ENCODE data around the gene FARSA. TPM values are rescaled to one million over a fixed set of nuclear protein-coding genes. Genes with fewer than 3 reads are reported as not detected.

FARSA gene
- total RNA-seq, 1 donor, result 47.8 TPM

- no peaks in the 10 kb centered on the region for H3K9me3 ChIP-seq (ENCODE audit: low read depth, low read length)
- H4K20me1 ChIP-seq (ENCODE audit: insufficient read depth, low read length), result peaks cover 11% of the 10 kb centered on the region
- peak; percentile 65 for DNase-seq (ENCODE audit: insufficient read length, low spot score, missing footprints)
- H3K4me1 ChIP-seq (ENCODE audit: insufficient read depth, low read length), result peaks cover 38% of the 10 kb centered on the region
- H3K79me2 ChIP-seq (ENCODE audit: insufficient read depth, low read length), result peaks cover 66% of the 10 kb centered on the region
- no peak overlapping the region for H3K4me3 ChIP-seq (ENCODE audit: insufficient read depth, low read length)
- H2AFZ ChIP-seq (ENCODE audit: low read length), result no peak overlapping the region
- peak overlapping the region; percentile 36 for H3K27ac ChIP-seq (ENCODE audit: low read depth, low read length)
- H3K4me2 ChIP-seq (ENCODE audit: insufficient read depth, low read length), result no peak overlapping the region
- peaks cover 69% of the 10 kb centered on the region for H3K36me3 ChIP-seq (ENCODE audit: insufficient read depth, low read length)
- TF ChIP-seq CTCF (IDR thresholded peaks at IDR 0.05; ENCODE audit: extremely low read depth, low read depth, low read length), result no peak
- no peaks in the 10 kb centered on the region for H3K27me3 ChIP-seq (ENCODE audit: insufficient read depth, low read length)
Measured at GRCh38 chr19:12949363-12950283, 16.1 kb upstream of the FARSA start.

DNA sequence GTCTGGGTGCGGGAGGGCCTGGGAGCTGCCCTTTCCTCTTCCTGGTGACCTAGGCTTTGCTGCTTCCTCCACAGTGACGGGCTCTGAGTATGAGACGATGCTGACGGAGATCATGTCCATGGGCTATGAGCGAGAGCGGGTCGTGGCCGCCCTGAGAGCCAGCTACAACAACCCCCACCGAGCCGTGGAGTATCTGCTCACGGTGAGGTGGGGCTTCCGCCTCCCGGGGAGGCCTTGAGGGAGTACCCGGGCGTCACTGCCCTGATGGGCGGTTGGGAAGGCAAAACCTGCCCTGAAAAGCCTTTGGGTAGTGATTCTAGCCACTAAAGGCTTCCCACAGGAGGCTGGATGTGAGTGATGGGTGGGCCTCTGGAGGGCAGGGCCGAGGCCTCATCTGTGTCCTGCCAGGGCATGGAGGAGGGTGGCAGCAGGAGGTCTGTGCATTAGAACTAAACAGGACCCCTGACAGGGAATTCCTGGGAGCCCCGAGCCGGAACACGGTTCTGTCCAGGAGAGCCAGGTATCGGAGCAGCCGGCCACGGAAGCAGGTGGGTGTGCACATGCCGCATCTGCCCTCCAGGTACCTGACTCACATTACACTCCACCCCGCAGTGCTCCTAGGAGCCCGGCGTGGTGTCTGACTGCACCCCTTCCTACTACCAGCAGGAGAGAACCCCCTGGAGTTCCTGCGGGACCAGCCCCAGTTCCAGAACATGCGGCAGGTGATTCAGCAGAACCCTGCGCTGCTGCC is 15.3 kb upstream of the FARSA start:
- H2AFZ ChIP-seq (ENCODE audit: low read length), result no peak overlapping the region
- H4K20me1 ChIP-seq (ENCODE audit: insufficient read depth, low read length), result peaks cover 11% of the 10 kb centered on the region
- peaks cover 30% of the 10 kb centered on the region for H3K4me1 ChIP-seq (ENCODE audit: insufficient read depth, low read length)
- H3K4me3 ChIP-seq (ENCODE audit: insufficient read depth, low read length), result no peak overlapping the region
- H3K27ac ChIP-seq (ENCODE audit: low read depth, low read length), result peak overlapping the region; percentile 11
- no peak for TF ChIP-seq CTCF (IDR thresholded peaks at IDR 0.05; ENCODE audit: extremely low read depth, low read depth, low read length)
- H3K79me2 ChIP-seq (ENCODE audit: insufficient read depth, low read length), result peaks cover 57% of the 10 kb centered on the region
- no peaks in the 10 kb centered on the region for H3K9me3 ChIP-seq (ENCODE audit: low read depth, low read length)
- peak; percentile 60 for DNase-seq (ENCODE audit: insufficient read length, low spot score, missing footprints)
- H3K36me3 ChIP-seq (ENCODE audit: insufficient read depth, low read length), result peaks cover 68% of the 10 kb centered on the region
- no peak overlapping the region for H3K4me2 ChIP-seq (ENCODE audit: insufficient read depth, low read length)
- no peaks in the 10 kb centered on the region for H3K27me3 ChIP-seq (ENCODE audit: insufficient read depth, low read length)

DNA sequence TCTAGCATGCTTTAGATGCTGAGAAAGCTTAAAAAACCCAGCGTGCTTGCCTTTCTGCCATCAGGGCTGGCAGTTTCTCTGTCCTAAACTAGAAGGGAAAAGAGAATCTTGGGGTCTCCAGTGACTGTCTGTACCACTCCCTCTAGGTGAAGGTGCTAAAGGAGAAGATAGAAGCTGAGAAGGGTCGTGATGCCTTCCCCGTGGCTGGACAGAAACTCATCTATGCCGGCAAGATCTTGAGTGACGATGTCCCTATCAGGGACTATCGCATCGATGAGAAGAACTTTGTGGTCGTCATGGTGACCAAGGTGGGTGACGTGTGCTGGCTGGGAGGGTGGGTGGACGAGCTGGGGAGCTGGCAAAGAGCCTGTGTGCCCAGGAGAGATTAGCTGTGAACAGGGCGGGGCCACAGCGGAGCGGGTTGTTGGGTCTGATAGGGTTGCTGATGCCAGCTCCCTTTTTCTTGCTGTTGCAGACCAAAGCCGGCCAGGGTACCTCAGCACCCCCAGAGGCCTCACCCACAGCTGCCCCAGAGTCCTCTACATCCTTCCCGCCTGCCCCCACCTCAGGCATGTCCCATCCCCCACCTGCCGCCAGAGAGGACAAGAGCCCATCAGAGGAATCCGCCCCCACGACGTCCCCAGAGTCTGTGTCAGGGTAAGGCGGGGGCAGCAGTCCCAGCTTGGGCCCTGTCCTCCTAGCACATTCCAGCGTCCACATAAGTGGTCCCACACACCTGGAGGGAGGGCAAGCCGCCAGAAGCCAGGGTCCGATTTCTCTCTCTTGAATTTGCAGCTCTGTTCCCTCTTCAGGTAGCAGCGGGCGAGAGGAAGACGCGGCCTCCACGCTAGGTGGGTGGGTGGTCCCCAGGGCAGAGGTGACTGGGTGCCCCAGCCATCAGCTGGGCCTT is 14.4 kb upstream of the FARSA start:
- peaks cover 71% of the 10 kb centered on the region for H3K36me3 ChIP-seq (ENCODE audit: insufficient read depth, low read length)
- H3K4me3 ChIP-seq (ENCODE audit: insufficient read depth, low read length), result no peak overlapping the region
- H4K20me1 ChIP-seq (ENCODE audit: insufficient read depth, low read length), result peaks cover 18% of the 10 kb centered on the region
- peaks cover 59% of the 10 kb centered on the region for H3K79me2 ChIP-seq (ENCODE audit: insufficient read depth, low read length)
- no peaks in the 10 kb centered on the region for H3K27me3 ChIP-seq (ENCODE audit: insufficient read depth, low read length)
- peak overlapping the region; percentile 81 for H3K27ac ChIP-seq (ENCODE audit: low read depth, low read length)
- no peak for TF ChIP-seq CTCF (IDR thresholded peaks at IDR 0.05; ENCODE audit: extremely low read depth, low read depth, low read length)
- H2AFZ ChIP-seq (ENCODE audit: low read length), result no peak overlapping the region
- no peaks in the 10 kb centered on the region for H3K9me3 ChIP-seq (ENCODE audit: low read depth, low read length)
- peak; percentile 75 for DNase-seq (ENCODE audit: insufficient read length, low spot score, missing footprints)
- no peak overlapping the region for H3K4me2 ChIP-seq (ENCODE audit: insufficient read depth, low read length)
- peaks cover 22% of the 10 kb centered on the region for H3K4me1 ChIP-seq (ENCODE audit: insufficient read depth, low read length)

Measured in osteoblast (primary cell).